Measurements from ENCODE around the gene POLR2E. TPM values are rescaled to one million over a fixed set of nuclear protein-coding genes. Genes with fewer than 3 reads are reported as not detected.

POLR2E gene
- total and polyA plus RNA-seq, 10 of the 15 experiments (the other 5 are each of a cell fraction or from before 2014, with no cell fraction given), result 4.0 to 487 (median 200) TPM

- H3K79me2 ChIP-seq (ENCODE audit: control insufficient read depth, insufficient read depth, low read length), result 0 out of 2 replicates have a peak, but pooled peaks cover 3% of the 10 kb centered on the region
- ChIA-PET SMC1A (ENCODE audit: uncharacterized antibody, unreplicated experiment) (no interaction called here), RAD21 (ENCODE audit: unreplicated experiment) (no interaction called here), CTCF (no interaction called here), POLR2A (interaction anchor here (0.5 to 1.0 kb wide), 4 partner anchors 14 to 161 kb away, joined by 3 read pairs; partner anchors contain the start of gene ARHGAP45)
- in situ Hi-C loops (cut with MboI) (no loop called here), intact Hi-C loops (cut with micrococcal nuclease; ENCODE audit: unreplicated experiment) (no loop called here)
- H2AFZ ChIP-seq (ENCODE audit: control insufficient read depth, low read depth, low read length), result no peak overlapping the region
- H3K4me1 ChIP-seq (ENCODE audit: control insufficient read depth, insufficient read depth, low read length), result peaks cover 20% of the 10 kb centered on the region
- H3K4me2 ChIP-seq (ENCODE audit: control insufficient read depth, insufficient read depth), result no peak overlapping the region
- BruUV-seq (replicated peaks), result no TSS peak
- ATAC-seq (no peak), DNase-seq (ENCODE audit: low read depth, low spot score) (no peak), FAIRE-seq (no peak)
- H3K9me3 ChIP-seq (replicated peaks; ENCODE audit: control insufficient read depth, insufficient read depth, low read length), result no peaks in the 10 kb centered on the region
- H3K9ac ChIP-seq (ENCODE audit: control insufficient read depth, insufficient read depth, low read length), result no peak overlapping the region
- peaks cover 0 to 1% of the 10 kb centered on the region in 2 experiments; a peak in 1 of 4 replicates for H3K36me3 ChIP-seq (ENCODE audit: control insufficient read depth in 2 of 2, insufficient read depth in 2 of 2, low read length in 1 of 2)
- H3K27me3 ChIP-seq (replicated peaks in 1 of 2; ENCODE audit: control insufficient read depth in 2 of 2, insufficient read depth in 2 of 2, low read length in 1 of 2), result no peaks in the 10 kb centered on the region
- no peaks in the 10 kb centered on the region for H4K20me1 ChIP-seq (ENCODE audit: control insufficient read depth, insufficient read depth)
- H3K27ac ChIP-seq (ENCODE audit: control insufficient read depth, insufficient read depth), result no peak overlapping the region
- no peak overlapping the region for H3K4me3 ChIP-seq
- 73% methylated on average over 23 of the region's 23 CpGs for WGBS (ENCODE audit: insufficient coverage, insufficient replicate concordance, low lambda C conversion rate, missing lambda C conversion rate)
- TF ChIP-seq YBX1 (IDR thresholded peaks at IDR 0.05), result no peak
- no peak for TF ChIP-seq EZH2 (IDR thresholded peaks at IDR 0.05; ENCODE audit: borderline replicate concordance, control insufficient read depth, low read depth, low read length)
- TF ChIP-seq USF2 (IDR thresholded peaks at IDR 0.05; ENCODE audit: borderline replicate concordance, low read depth, low read length), result no peak
- no peak for TF ChIP-seq SUPT20H (IDR thresholded peaks at IDR 0.05; ENCODE audit: borderline replicate concordance, control insufficient read depth, low read depth, low read length)
- TF ChIP-seq POLR2AphosphoS5 (IDR thresholded peaks at IDR 0.05; ENCODE audit: low read length), result no peak
- no peak for TF ChIP-seq CEBPB (IDR thresholded peaks at IDR 0.05; ENCODE audit: borderline replicate concordance in 1 of 2, low read depth in 2 of 2, low read length in 2 of 2)
- TF ChIP-seq NKRF (conservative IDR thresholded peaks at IDR 0.05), result no peak
- no peak for TF ChIP-seq PAX5 (IDR thresholded peaks at IDR 0.05; ENCODE audit: borderline replicate concordance, low read depth, low read length)
- TF ChIP-seq IKZF2 (IDR thresholded peaks at IDR 0.05), result no peak
- TF ChIP-seq HDAC6 (IDR thresholded peaks at IDR 0.05; ENCODE audit: unreplicated experiment), result no peak
- TF ChIP-seq BHLHE40 (IDR thresholded peaks at IDR 0.05; ENCODE audit: borderline replicate concordance in 1 of 2, low read depth in 2 of 2, low read length in 1 of 2), result no peak
- TF ChIP-seq REST (IDR thresholded peaks at IDR 0.05; ENCODE audit: low read depth, low read length), result no peak
Measured at GRCh38 chr19:1042689-1043511, 52.3 kb downstream of the POLR2E start.

Measured in GM12878 (cell line).